NCI-H1436 (cell line): ENCODE results near the gene NALCN.

ENCODE experiments used
- DNase-seq: peaks from one replicate; lab custom pipeline; 2025; lab: John Stamatoyannopoulos, UW

The NALCN gene

DNA sequence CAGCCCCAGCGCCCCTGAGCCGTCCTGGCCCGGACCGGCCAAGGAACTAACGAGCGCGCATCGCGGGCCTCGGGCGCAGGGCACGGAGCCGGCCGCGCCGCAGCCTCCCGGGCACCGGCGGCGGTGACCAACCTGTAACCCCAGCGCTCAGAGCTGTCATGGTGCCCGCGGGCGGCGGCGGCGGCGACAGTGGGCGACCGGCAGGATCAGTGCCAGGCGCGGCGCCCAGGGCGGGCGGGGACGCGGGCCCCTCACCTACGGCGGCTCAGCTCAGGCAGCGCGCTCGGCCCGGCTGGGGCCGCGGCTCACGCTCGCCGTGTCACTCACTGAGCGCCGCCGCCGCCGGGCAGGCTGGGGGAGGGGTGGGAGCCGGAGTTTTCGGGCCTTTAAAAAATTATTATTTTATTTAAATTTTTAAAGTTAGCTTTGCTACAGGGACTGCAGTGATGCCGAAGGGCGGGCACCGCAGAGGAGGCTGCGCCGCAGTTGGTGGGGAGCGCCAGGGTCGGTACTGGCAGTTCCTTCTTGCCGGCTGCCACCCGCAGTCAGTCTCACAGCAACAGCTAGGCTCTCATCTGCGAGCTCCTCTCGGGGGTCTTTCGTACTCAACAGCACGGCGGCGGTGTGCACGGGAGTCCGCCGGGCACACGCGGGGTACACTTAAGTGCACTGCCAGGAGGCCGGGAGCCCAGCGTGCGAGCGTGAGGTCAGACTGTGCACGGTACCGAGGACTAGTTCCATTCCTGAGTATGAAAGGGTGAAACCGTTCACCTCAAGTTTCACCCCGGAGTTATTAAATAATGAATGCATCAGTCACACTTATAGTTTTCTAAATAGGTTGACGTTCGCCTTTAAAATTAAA lies at the start of gene NALCN:
Gene NALCN, minus strand, starts transcription at position 328 of the 862 bp plus-strand sequence. CDS start 17,382 bp downstream, outside the sequence.
- peak; percentile 15 for DNase-seq

- DNase-seq: no peak
These were observed 49.6 kb upstream of the NALCN start for GRCh38 chr13:101465877-101466276.

GRCh38 chr13:101457176-101457575 lies 40.9 kb upstream of the NALCN start:
- DNase-seq: no peak

GRCh38 chr13:101455863-101456262 lies 39.6 kb upstream of the NALCN start:
- no peak for DNase-seq

DNA sequence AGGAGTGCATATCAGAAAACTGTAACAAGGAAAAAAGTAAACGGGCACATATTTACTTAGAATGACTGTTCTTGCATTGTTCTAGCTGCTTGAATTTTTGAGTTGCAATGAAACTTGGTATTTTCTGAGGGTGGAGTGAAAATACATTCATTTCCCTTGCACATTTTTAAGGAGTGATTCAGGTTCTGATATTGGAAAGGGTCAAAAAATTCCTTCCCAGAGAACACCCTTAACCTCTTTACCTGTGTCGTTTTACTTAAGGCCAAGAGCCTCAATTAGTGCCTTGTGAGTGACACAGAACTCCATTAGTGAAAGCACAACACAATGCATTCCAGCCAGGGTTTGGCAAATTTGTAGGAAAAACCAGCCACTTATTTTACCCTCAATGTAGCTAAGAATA lies 38.5 kb upstream of the NALCN start:
- DNase-seq: no peak

GRCh38 chr13:101453784-101454201 lies 37.5 kb upstream of the NALCN start:
- DNase-seq: peak; percentile 68

DNA sequence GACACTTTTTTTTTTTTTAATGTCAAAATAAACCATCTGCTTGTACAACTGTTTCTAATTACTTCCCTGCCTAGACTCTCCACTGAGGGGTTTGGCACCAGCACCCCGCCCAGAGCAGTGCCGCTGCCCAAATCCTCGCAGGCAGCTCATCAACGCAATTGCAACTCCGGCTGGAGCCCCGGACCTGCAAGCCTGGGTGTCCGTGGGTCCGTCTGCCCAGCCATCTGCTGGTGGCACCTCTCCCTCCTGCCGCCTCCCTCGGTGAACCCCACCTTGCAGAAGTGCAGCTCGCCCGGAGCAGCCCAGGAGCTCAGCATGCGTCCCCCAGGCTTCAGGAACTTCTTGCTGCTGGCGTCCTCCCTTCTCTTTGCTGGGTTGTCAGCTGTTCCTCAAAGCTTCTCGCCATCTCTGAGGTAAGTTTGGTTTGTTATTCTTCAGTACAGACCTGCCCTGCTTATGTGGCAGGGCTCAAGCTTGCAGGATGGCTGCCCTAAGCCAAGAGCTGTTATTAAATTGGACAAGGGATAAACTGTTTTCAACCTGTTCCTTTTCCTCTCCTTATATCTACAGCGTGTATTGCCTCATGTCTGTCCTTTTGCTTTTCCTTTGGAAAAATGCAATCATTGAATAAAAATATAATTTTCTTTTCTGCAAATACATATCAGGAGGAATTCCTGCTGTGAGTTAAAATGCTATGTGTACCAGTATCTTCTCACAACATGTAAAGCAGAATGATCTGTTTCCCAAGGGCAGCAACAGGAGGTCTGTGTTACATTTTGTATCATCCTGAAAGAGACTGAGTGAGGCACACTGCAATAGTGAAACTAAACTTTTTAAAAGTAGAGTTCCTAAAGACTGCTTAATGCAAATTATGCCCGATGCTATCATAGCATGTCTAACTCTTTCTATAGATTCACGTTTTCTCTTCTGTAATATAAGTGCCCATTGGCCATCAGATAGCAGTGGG lies 36.5 kb upstream of the NALCN start, which contains the start of gene ITGBL1:
Gene ITGBL1, plus strand, starts transcription at position 157 of the 967 bp plus-strand sequence. Its CDS starts 159 bp downstream, at position 316.
- no peak for DNase-seq

DNA sequence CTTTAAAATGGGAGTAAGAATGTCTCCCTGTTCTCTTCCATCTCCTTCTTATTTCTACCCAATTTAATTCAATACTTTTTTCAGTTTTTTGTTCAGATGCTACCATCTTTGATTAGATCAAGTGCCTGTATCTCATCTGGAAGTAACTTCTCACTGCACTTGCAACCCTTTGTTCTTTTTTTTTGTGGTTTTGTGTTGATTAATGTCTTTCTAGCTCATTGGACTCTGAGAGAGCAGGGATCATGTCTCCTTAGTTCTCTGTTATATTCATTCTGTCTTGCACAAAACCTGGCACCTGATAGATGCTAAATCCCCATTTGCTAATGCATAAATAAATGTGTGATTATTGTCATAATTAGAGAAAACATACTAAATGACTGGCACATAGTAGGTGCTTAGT lies 35.3 kb upstream of the NALCN start:
- no peak for DNase-seq

DNA sequence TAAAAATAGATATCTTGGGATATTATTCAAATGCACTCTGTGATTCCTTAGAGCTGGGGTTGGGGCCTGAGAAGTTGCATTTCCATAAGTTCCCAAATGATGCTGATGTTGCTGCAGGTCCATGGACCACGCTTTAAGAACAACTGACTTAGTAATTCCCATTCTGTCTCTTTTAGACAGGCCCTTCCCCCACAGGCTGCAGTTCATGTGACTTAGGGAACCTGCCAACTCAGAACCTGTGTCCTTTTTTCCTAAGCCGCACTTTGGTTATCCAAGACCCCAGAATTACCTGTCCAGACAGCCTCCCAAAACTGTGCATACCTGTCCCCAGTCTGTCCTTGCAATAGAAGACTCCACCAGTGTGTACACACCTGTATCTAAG lies 34.4 kb upstream of the NALCN start:
- no peak for DNase-seq

DNA sequence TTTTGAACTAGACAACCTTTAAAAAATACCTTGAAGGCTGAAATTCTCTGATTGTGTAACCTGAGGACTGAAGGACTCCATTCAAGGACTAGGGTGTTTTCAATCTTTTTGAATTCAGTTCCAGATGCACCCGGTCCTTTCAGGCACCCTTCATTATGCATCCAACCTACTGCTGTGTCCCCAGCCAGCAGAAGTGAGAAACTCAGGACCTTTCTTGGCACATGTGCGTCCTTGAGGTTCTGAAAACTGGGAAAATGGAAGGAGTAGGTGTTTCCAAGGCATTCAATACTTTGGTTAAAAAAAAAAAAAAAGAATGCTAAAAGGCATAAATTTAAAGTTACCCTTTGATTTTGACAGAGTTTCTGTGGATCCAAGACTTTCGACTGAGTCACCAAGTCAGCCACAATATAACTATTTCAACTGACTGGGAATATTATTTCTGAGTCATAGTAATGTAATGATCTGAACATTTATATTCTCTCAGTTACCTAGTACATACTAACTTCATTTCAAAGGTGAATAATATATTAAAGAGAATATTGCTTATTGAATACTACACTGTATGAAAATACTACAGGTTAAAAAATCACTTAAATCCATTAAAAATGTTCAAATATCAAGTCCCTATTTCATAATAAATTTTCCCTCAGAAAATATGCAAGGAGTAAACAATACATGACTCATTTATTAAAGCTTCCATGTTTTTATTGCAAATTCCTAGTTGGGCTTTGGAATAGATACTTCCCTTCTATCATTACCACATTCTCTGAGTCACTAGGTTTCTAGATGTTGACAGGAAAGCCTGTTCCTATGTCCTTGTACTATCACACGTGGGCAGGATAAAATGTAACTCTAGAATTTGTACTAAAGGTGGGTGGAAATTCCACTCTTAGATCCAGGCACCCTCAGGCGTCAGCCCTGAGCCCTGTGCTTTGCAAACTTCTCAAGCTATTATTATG lies 33.8 kb upstream of the NALCN start:
- DNase-seq: no peak

DNA sequence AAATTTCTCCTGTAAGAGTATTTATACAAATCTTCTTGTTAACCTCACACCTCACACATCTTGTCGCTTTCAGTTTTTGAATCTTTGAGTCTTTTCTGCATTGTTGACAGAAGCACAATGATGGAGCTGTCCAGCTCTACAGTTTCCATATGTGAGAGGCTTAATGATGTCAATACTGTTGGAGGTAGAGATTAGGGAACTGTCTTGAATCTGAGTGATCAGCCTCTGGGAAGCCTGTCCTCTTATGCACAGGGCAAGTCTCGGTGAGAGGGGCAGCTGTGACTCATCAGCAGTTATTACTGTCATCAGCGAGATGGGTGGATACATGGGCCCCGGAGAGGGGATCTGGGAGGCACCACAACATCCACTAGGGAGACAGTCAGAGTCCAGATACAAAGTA lies 31.5 kb upstream of the NALCN start:
- DNase-seq: no peak

- DNase-seq: no peak
These were observed 18.2 kb upstream of the NALCN start for GRCh38 chr13:101434486-101434885.

DNA sequence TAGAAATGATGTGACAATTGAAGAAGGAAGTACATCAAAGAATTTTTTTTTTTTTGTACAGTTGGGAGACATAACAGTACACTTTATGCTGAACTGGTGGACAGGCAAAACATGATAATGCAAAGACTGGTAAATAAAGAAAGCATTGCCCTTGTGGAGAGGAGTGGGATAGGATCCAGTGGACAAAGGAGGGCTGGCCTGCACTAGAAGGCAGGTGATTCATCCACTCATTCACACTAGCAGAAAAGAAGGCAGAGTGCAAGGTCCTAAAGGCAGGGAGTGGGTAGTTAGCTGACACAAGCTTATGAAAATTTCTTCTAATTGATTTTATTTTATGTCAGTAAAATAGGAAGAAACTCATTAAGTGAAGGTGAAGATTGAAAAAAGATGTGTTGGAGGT lies 17.6 kb upstream of the NALCN start:
- no peak for DNase-seq

DNA sequence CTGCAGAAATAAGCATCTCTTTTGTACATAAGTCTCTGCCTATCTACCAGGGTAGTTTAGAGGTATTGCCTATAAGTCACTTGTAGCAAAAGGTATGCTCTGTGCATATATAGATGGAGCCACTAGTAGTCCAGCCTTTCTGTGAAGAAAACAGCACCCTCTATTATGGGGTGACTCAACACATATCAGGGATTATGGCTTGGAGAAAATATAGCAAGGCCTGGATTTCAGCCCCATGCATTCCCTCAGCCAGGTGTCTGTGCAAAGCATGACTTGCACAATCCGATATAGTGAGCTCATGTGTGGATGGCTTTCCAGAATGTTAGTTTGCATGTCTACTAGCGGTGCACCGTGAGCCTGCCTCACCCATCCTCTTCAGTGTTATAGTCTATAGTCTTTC lies 13.4 kb upstream of the NALCN start:
- DNase-seq: no peak

GRCh38 chr13:101425623-101426022 lies 9.3 kb upstream of the NALCN start:
- DNase-seq: no peak

DNA sequence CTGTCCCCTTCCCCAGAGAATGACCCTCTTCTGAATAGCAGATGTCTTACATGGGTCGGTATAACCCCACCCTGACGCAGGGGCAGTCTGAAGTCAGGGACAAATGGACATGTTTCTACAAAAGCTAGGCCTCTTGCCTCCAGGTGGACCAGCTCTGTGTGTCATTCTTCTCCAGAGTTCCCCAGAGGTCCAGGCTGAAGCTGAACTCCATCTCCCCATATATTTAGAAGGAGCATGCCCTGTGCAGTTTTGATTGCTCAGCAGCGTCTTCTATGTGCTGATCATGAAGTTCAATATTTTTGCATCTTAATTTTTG lies 8.8 kb upstream of the NALCN start:
- no peak for DNase-seq

GRCh38 chr13:101424381-101425155 lies 8.3 kb upstream of the NALCN start:
- no peak for DNase-seq

DNA sequence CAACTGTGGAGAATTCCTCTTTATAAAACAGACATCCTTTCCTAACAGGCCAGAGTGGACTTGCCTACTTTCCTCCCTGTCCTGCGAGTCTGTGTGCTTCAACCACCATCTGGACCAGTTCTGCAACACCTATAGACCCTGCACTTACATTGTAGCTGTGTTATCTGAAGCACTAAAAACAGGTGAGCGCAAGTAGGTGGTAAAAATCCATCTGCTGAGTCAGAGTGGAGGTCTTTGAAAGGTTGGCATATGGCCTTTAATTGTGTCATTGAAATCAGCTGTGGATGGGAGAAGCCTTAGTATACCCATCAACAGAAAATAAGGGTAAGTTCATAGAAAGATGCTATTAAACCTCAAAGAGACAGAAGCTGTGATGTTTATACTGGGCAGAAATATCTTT lies 7.6 kb upstream of the NALCN start:
- no peak for DNase-seq

- no peak for DNase-seq
These were observed 1.2 kb upstream of the NALCN start for GRCh38 chr13:101417501-101417900.

DNA sequence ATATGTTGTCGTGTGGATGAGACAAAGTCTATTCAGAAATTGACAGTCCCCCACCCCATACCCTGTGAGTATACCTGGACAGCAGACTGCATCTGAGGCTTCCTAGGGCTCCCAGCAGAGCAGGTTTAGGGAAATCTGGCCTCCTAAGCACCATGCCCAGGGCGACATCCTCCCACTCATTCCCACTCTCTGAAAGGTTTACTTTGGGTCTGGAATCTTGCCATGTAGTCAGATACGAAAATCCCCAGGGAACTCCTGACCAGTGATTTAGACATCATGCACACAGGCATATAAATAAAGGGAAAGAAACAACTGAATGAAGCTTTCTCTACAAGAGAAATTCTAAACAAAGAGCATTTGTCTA lies 717 bp upstream of the NALCN start:
- no peak for DNase-seq
